Neural cell (in vitro differentiated cells): ENCODE data around the gene HECW1. TPM values are rescaled to one million over a fixed set of nuclear protein-coding genes. Genes with fewer than 3 reads are reported as not detected.

Source experiments
- H2AFZ ChIP-seq: fragments of 200-600, 300-800 bp; sonication (generic), shearing (Covaris generic); 2 replicates; pipeline ENCODE4 v1.6.0; 2014; ENCODE audit warnings: low read depth, mild to moderate bottlenecking, antibody characterized with exemption, low read length, moderate library complexity
- H3F3A ChIP-seq: fragments of 200-600 bp; shearing (Covaris generic); 2 replicates; pipeline ENCODE4 v1.6.1; 2016; ENCODE audit warnings: mild to moderate bottlenecking, moderate library complexity, mixed read lengths, antibody characterized with exemption, low read length; ENCODE audit not compliant: insufficient read depth, poor library complexity, severe bottlenecking
- H3K27ac ChIP-seq: fragments of 200-600, 300-800 bp; sonication (generic), shearing (Covaris generic); 2 replicates; pipeline ENCODE4 v1.5.1; 2014; ENCODE audit warnings: mild to moderate bottlenecking, low read length, moderate library complexity
- H3K27me3 ChIP-seq: fragments of 300-800, 200-600 bp; sonication (generic), shearing (Covaris generic); 2 replicates; pipeline ENCODE4 v1.6.0; 2014; ENCODE audit warnings: mild to moderate bottlenecking, low read depth, low read length, moderate library complexity; ENCODE audit not compliant: insufficient read depth
- H3K36me3 ChIP-seq: fragments of 300-800, 200-600 bp; sonication (generic), shearing (Covaris generic); 2 replicates; pipeline ENCODE4 v1.5.1; 2014; ENCODE audit warnings: mild to moderate bottlenecking, antibody characterized with exemption, low read length, moderate library complexity; ENCODE audit not compliant: insufficient read depth
- H3K4me2 ChIP-seq: fragments of 300-800, 200-600 bp; sonication (generic), shearing (Covaris generic); 2 replicates; pipeline ENCODE4 v1.6.0; 2014; ENCODE audit warnings: mild to moderate bottlenecking, low read length
- H3K4me3 ChIP-seq: fragments of 300-800, 200-600 bp; sonication (generic), shearing (Covaris generic); 2 replicates; pipeline ENCODE4 v1.5.1; 2014; ENCODE audit warnings: mild to moderate bottlenecking, low read length, moderate library complexity
- H3K79me2 ChIP-seq: fragments of 200-600 bp; shearing (Covaris generic); replicated peaks from 2 replicates; pipeline ENCODE4 v1.6.0; 2014; ENCODE audit warnings: mild to moderate bottlenecking, low read length, moderate library complexity; ENCODE audit not compliant: insufficient read depth
- H3K9ac ChIP-seq: fragments of 300-800, 200-600 bp; sonication (generic), shearing (Covaris generic); 2 replicates; pipeline ENCODE4 v1.6.1; 2016; ENCODE audit warnings: mild to moderate bottlenecking, low read length, mixed read lengths
- H3K9me2 ChIP-seq: fragments of 200-600 bp; shearing (Covaris generic); 2 replicates; pipeline ENCODE4 v1.6.1; 2016; ENCODE audit warnings: mild to moderate bottlenecking, low read length, mixed read lengths; ENCODE audit not compliant: insufficient read depth
- H3K9me3 ChIP-seq: fragments of 200-600, 300-800 bp; sonication (generic), shearing (Covaris generic); 2 replicates; pipeline ENCODE4 v1.6.1; 2016; ENCODE audit warnings: mild to moderate bottlenecking, mixed run types, low read length, moderate library complexity, mixed read lengths
- H4K20me1 ChIP-seq: fragments of 200-600 bp; shearing (Covaris generic); 2 replicates; pipeline ENCODE4 v1.6.1; 2016; ENCODE audit warnings: mild to moderate bottlenecking, mixed run types; ENCODE audit not compliant: insufficient read depth
- EP300 ChIP-seq: fragments of 450-650 bp; conservative IDR thresholded peaks from 2 replicates; pipeline ENCODE4 v1.6.1; 2014; ENCODE audit warnings: antibody characterized with exemption, mild to moderate bottlenecking, moderate library complexity; ENCODE audit not compliant: poor library complexity, severe bottlenecking
- EZH2 ChIP-seq: fragments of 200-600, 300-800 bp; shearing (Covaris generic), sonication (generic); IDR thresholded peaks from 2 replicates; pipeline ENCODE4 v1.6.1; 2014; ENCODE audit warnings: antibody characterized with exemption, low read length, borderline replicate concordance, mild to moderate bottlenecking; ENCODE audit not compliant: insufficient read depth, poor library complexity, severe bottlenecking
- MXI1 ChIP-seq: fragments of 450-650 bp; conservative IDR thresholded peaks from 2 replicates; pipeline ENCODE4 v1.6.1; 2014; ENCODE audit warnings: antibody characterized with exemption, mild to moderate bottlenecking; ENCODE audit not compliant: poor library complexity, severe bottlenecking
- POLR2AphosphoS5 ChIP-seq: IDR thresholded peaks from 2 replicates; pipeline ENCODE4 v1.6.1; 2012
- RAD21 ChIP-seq: fragments of 450-650 bp; conservative IDR thresholded peaks from 2 replicates; pipeline ENCODE4 v1.6.1; 2014; ENCODE audit warnings: antibody characterized with exemption, mild to moderate bottlenecking, moderate library complexity
- REST ChIP-seq: IDR thresholded peaks from 2 replicates; pipeline ENCODE4 v1.6.1; 2012; ENCODE audit warnings: borderline replicate concordance
- SMC3 ChIP-seq: fragments of 450-650 bp; conservative IDR thresholded peaks from 2 replicates; pipeline ENCODE4 v1.6.1; 2014; ENCODE audit warnings: antibody characterized with exemption, mild to moderate bottlenecking, moderate library complexity; ENCODE audit not compliant: poor library complexity
- TAF1 ChIP-seq: IDR thresholded peaks from 2 replicates; pipeline ENCODE4 v1.6.1; 2012; ENCODE audit warnings: low read depth
- polyA plus RNA-seq: library from polyadenylated mRNA; depleted of rRNA; stranded (reverse); fragments of >200 nt; gene quantifications from 2 replicates; pipeline ENCODE4 v1.2.3, GENCODE V29; 2014
- TF ChIP-seq, protein P1 (sequence below): fragments of 450-650 bp; IDR thresholded peaks from 2 replicates; pipeline ENCODE4 v1.5.1; 2014; ENCODE audit warnings: antibody characterized with exemption, mild to moderate bottlenecking, moderate library complexity; ENCODE audit not compliant: poor library complexity, severe bottlenecking

HECW1 gene
- polyA plus RNA-seq, 1 donor from 2014 or later: 13.8 TPM

DNA sequence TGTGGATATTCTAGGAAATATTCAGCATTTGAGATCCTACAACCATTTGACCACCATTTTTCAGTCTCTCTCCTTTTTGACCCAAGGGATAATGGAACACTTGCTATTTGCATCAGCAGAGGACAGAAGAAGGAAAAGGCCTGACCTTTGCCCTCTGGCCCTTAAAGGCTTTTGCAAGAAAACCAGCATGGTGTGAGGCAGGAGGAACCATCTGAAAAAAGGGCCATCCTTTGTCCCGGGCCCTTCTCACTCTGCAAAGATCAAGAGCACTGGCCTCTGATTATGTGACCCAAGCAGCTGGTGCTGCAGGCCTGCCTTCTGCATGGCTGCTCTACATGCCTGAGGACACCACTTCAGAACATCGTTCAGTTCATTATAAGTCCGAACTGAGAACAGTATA is 337.1 kb downstream of the HECW1 start:
- Histone ChIP-seq H3K9me3 (no peaks in the 10 kb centered on the region), H3K36me3 (peaks cover 8% of the 10 kb centered on the region), H3K9ac (no peak overlapping the region), H4K20me1 (no peaks in the 10 kb centered on the region), H3K4me3 (no peak overlapping the region), H3K27ac (no peak overlapping the region), H2AFZ (no peak overlapping the region), H3K79me2 (no peaks in the 10 kb centered on the region), H3K27me3 (no peaks in the 10 kb centered on the region), H3K4me2 (no peak overlapping the region), H3F3A (no peaks in the 10 kb centered on the region), H3K9me2 (no peaks in the 10 kb centered on the region)
- TF ChIP-seq RAD21 (no peak), EZH2 (no peak), POLR2AphosphoS5 (no peak), EP300 (no peak), REST (no peak)
- TF ChIP-seq, protein P1, sequence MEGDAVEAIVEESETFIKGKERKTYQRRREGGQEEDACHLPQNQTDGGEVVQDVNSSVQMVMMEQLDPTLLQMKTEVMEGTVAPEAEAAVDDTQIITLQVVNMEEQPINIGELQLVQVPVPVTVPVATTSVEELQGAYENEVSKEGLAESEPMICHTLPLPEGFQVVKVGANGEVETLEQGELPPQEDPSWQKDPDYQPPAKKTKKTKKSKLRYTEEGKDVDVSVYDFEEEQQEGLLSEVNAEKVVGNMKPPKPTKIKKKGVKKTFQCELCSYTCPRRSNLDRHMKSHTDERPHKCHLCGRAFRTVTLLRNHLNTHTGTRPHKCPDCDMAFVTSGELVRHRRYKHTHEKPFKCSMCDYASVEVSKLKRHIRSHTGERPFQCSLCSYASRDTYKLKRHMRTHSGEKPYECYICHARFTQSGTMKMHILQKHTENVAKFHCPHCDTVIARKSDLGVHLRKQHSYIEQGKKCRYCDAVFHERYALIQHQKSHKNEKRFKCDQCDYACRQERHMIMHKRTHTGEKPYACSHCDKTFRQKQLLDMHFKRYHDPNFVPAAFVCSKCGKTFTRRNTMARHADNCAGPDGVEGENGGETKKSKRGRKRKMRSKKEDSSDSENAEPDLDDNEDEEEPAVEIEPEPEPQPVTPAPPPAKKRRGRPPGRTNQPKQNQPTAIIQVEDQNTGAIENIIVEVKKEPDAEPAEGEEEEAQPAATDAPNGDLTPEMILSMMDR: no peak

DNA sequence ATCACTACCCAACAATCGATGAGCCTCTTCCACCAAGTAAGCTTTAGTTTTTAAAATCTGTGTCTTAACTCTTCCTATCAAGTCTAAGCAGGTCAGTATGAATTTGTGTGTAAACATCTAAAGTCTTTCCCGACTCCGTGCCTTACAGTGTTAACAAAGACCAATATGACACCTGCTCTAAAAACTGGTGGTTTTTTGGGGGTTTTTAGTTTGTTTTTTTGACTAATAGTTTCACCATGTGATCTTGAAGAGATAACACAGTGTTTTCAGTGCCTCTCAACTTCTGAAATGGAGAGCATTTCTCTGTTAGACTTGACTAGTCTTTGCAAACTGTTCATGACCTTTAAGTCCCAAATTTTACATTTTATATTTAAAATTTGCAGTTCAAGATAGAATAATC is 338.4 kb downstream of the HECW1 start:
- no peaks in the 10 kb centered on the region for H3K27me3 ChIP-seq
- no peaks in the 10 kb centered on the region for H3K79me2 ChIP-seq
- H3F3A ChIP-seq: no peaks in the 10 kb centered on the region
- H3K9me3 ChIP-seq: no peaks in the 10 kb centered on the region
- H3K9ac ChIP-seq: no peak overlapping the region
- H3K4me3 ChIP-seq: no peak overlapping the region
- TF ChIP-seq RAD21 (no peak), EZH2 (no peak), TAF1 (no peak), MXI1 (no peak), SMC3 (no peak), POLR2AphosphoS5 (no peak), REST (no peak), EP300 (no peak)
- TF ChIP-seq, protein P1: no peak
- H4K20me1 ChIP-seq: no peaks in the 10 kb centered on the region
- no peak overlapping the region for H3K27ac ChIP-seq
- no peak overlapping the region for H2AFZ ChIP-seq
- H3K9me2 ChIP-seq: no peaks in the 10 kb centered on the region
- H3K36me3 ChIP-seq: no peaks in the 10 kb centered on the region
- H3K4me2 ChIP-seq: no peak overlapping the region
